GM18498 (cell line): ENCODE data around the gene MT1X.

ENCODE experiments used
- ATAC-seq: cut with Tn5 transposase; IDR thresholded peaks from one replicate; pipeline ENCODE4 v1.9.1; 2021; ENCODE audit warnings: mild to moderate bottlenecking, moderate library complexity; ENCODE audit not compliant: unreplicated experiment

Gene MT1X

GRCh38 chr16:56675685-56676210 lies 6.5 kb upstream of the MT1X start:
- ATAC-seq = no peak

GRCh38 chr16:56677474-56677873 lies 4.8 kb upstream of the MT1X start:
- no peak for ATAC-seq

- no peak for ATAC-seq
Observed at GRCh38 chr16:56679078-56679730, 3.1 kb upstream of the MT1X start.

- ATAC-seq = no peak
Observed at GRCh38 chr16:56679818-56680217, 2.5 kb upstream of the MT1X start.

GRCh38 chr16:56682703-56683397 lies 580 bp downstream of the MT1X start:
- peak; percentile 7 for ATAC-seq

- ATAC-seq = no peak
Observed at GRCh38 chr16:56683424-56684172, 1.3 kb downstream of the MT1X start.

GRCh38 chr16:56684256-56684925 lies 2.1 kb downstream of the MT1X start:
- no peak for ATAC-seq

- ATAC-seq = no peak
Observed at GRCh38 chr16:56684926-56685590, 2.8 kb downstream of the MT1X start.

- no peak for ATAC-seq
Observed at GRCh38 chr16:56686758-56687157, 4.5 kb downstream of the MT1X start.

GRCh38 chr16:56688762-56689161 lies 6.5 kb downstream of the MT1X start:
- ATAC-seq = no peak

GRCh38 chr16:56689171-56689570 lies 6.9 kb downstream of the MT1X start:
- no peak for ATAC-seq

- no peak for ATAC-seq
Observed at GRCh38 chr16:56690420-56691122, 8.3 kb downstream of the MT1X start.

- no peak for ATAC-seq
Observed at GRCh38 chr16:56691885-56692284, 9.6 kb downstream of the MT1X start.

GRCh38 chr16:56695246-56695645 lies 13.0 kb downstream of the MT1X start:
- ATAC-seq = no peak

- no peak for ATAC-seq
Observed at GRCh38 chr16:56697456-56698155, 15.3 kb downstream of the MT1X start.

- ATAC-seq = no peak
Observed at GRCh38 chr16:56700195-56700594, 17.9 kb downstream of the MT1X start.

- no peak for ATAC-seq
Observed at GRCh38 chr16:56700631-56701030, 18.4 kb downstream of the MT1X start.

GRCh38 chr16:56701534-56701933 lies 19.3 kb downstream of the MT1X start:
- no peak for ATAC-seq

GRCh38 chr16:56702836-56703235 lies 20.6 kb downstream of the MT1X start:
- no peak for ATAC-seq
